Lower leg skin (tissue), 4 donors: ENCODE measurements around the gene SLC22A4. TPM values are rescaled to one million over a fixed set of nuclear protein-coding genes. Genes with fewer than 3 reads are reported as not detected.
A peak's percentile ranks its signal among the peaks of the same experiment; 100 is the strongest.

Source experiments
- DNase-seq, 2 donors: peaks; one replicate each; pipeline ENCODE4 v3.0.0-alpha.2; 2019; ENCODE audit warnings: low spot score in 2 of 2
- H3K4me3 ChIP-seq: fragments of 200-600 bp; sonication (generic); 2 replicates; pipeline ENCODE4 v1.5.1; 2017; ENCODE audit warnings: mild to moderate bottlenecking, low read depth; ENCODE audit not compliant: poor library complexity, severe bottlenecking
- POLR2A ChIP-seq, 2 donors: fragments of 450-650 bp; IDR thresholded peaks; one replicate each; pipeline ENCODE4 v1.6.1; 2016 to 2017; ENCODE audit warnings: antibody characterized with exemption in 2 of 2, mild to moderate bottlenecking in 1 of 2, moderate library complexity in 1 of 2
- WGBS, 2 donors: methylation state at CpG; one replicate each; pipeline ENCODE4 v1.1.5; 2018; 5-methylcytosine and 5-hydroxymethylcytosine counted together
- intact Hi-C: fragments of 100-400 bp; cut with DNase I; formaldehyde crosslinking; loops from one replicate; pipeline ENCODE4 v1.15.0; 2023; ENCODE audit warnings: low total_unique reads
- total RNA-seq, 4 donors: library from RNA; depleted of rRNA; stranded (reverse); fragments of >200 nt; gene quantifications; one replicate each; pipeline ENCODE4 v1.1.0, GENCODE V29; 2016
- TF ChIP-seq, protein P1 (sequence below), 3 donors: fragments of 450-650 bp; IDR thresholded peaks; one replicate each; pipeline ENCODE4 v1.5.1; 2016; ENCODE audit warnings: antibody characterized with exemption in 3 of 3, mild to moderate bottlenecking in 3 of 3, moderate library complexity in 2 of 3

The SLC22A4 gene
- total RNA-seq, 4 donors from 2014 or later = 0.27 to 1.8 (median 1.8) TPM

DNA sequence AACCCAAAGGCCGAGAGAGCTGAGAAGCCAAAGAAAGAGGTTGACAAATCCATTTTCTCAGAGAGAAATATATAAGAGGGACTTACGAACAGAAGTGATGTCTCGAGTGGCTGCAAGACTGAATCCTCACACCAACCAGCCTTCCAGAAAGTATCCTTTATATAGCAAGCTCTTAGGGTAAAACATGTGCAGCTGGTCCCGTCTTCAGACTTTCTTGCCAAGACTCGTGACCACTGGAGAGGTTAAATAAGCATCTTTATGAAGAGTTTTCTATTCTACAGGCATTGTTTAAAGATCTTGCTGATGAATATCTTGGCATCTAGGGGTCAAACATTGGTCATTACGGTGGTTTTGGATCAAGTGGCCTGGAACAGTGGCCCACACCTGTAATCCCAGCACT, 16.9 kb upstream of the SLC22A4 start:
- no peak overlapping the region for H3K4me3 ChIP-seq
- no peak for DNase-seq
- intact Hi-C loops = no loop called here
- TF ChIP-seq POLR2A (IDR thresholded peaks at IDR 0.05) = no peak
- TF ChIP-seq, protein P1, sequence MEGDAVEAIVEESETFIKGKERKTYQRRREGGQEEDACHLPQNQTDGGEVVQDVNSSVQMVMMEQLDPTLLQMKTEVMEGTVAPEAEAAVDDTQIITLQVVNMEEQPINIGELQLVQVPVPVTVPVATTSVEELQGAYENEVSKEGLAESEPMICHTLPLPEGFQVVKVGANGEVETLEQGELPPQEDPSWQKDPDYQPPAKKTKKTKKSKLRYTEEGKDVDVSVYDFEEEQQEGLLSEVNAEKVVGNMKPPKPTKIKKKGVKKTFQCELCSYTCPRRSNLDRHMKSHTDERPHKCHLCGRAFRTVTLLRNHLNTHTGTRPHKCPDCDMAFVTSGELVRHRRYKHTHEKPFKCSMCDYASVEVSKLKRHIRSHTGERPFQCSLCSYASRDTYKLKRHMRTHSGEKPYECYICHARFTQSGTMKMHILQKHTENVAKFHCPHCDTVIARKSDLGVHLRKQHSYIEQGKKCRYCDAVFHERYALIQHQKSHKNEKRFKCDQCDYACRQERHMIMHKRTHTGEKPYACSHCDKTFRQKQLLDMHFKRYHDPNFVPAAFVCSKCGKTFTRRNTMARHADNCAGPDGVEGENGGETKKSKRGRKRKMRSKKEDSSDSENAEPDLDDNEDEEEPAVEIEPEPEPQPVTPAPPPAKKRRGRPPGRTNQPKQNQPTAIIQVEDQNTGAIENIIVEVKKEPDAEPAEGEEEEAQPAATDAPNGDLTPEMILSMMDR (IDR thresholded peaks at IDR 0.05) = no peak
- WGBS, 2 donors = 86 to 92% methylated on average over 6 of the region's 6 CpGs

DNA sequence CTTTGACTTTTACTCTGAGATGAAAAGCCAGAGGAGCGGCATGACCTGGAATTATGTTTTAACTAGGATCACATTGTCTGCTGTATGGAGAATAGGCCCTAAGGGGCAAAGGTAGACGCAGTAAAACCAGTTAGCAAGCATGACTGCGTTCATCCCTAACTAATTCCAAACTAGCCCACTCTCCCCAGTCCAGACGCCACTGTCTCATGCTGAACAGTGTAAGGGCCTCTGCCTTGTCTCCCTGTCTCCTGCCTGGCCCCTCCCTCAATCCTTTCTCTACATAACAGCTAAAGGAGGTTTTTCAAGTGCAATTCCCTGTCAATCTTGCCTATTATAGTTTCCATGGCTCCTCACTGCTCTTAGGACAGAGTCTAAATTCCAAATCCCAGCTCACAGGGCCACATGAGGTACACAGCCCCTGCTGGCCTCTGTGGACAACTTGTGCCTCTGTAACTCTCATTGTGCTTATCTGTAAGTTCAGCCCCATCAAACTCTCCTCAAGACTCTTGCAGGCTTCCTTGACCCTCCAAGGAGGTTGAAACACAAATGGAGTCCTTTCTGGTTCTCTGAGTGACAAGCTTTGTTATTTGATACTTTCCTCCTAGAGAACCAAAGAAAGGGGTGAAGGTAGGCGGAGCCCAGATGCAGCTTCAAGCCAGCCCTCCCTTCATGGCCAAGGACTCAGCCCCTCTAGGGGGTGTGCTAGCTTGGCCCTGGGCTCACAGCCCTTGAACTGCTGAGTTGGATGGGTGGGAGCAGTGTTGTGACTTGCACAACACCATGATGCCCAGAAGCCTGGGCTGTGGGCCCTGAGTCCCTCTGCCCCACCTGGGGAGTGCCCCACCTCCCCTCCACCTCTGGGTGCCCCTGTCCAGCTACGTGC, 16.0 kb upstream of the SLC22A4 start:
- WGBS, 2 donors = 68 to 81% methylated on average over 6 of the region's 6 CpGs
- intact Hi-C loops = no loop called here
- TF ChIP-seq POLR2A (IDR thresholded peaks at IDR 0.05) = no peak
- TF ChIP-seq, protein P1 (IDR thresholded peaks at IDR 0.05) = no peak
- DNase-seq = peak in 1 of 2 donors; percentile 74
- no peak overlapping the region for H3K4me3 ChIP-seq

DNA sequence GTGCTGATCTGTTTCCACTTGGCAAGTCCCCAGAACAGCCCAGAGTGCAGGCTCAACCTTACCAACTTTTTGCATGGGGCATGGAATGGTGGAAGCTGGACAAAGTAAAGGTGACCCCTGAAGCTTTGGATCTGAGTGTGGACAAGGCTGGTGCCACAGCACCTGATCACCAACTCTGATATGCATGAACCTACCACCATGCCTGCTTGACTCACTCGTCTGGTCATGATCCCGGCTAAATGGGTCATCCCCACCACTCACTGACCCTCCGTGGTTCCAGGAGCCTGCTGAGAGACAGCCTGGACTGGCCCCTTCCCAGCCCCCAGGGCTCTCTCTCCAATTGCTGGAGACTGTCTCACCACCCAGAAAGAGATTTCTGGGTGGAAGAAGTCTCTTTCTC, 14.4 kb upstream of the SLC22A4 start:
- WGBS, 2 donors = 80 to 95% methylated on average over 3 of the region's 3 CpGs
- no peak for TF ChIP-seq POLR2A (IDR thresholded peaks at IDR 0.05)
- TF ChIP-seq, protein P1 (IDR thresholded peaks at IDR 0.05) = no peak
- peak in 1 of 2 donors; percentile 50 for DNase-seq

DNA sequence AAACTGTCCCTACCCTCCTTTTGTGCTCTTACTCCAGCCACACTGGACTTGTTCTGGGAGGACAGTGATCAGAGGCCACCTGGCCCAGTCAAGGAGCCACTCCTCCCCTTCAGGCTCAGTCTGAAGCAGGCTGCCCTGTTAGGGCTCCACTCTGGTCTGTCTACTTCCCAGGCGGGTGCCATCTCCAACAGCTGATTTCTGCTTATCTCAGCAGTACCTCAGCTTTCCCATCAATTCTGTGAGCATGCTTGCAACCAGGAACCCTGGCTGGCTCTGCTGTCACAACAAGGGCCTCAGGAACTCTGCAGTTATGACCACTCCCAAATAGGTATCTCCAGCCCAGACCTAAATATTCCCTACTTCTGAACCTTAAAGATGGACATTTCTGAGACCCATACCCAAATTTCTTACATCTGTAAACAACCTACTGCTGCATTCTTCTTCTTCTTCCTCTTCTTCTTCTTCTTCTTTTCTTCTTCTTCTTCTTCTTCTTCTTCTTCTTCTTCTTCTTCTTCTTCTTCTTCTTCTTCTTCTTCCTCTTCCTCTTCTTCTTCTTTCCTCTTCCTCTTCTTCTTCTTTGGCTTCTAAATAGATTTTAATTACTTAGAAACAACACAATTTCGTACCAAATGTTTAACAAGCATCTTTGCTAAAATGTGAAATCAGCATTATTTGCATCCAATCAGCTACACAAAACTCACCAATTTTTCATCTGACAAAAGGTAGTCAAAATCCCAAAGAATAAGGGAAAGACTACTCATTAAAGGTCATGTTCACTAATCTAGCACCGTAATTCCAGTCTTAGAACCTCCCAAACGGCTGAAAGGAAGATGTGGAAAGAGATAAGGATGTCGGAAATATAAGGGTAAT, 13.6 kb upstream of the SLC22A4 start:
- intact Hi-C loops = loop anchor here (5.0 kb wide), 1 partner anchor 1472 kb away; no protein-coding TSS in a partner anchor
- WGBS, 2 donors = 82 to 87% methylated on average over 5 of the region's 5 CpGs

More for the DNA sequence above, 14.4 kb upstream of the SLC22A4 start:
- intact Hi-C loops = loop anchor here (5.0 kb wide), 1 partner anchor 1472 kb away; no protein-coding TSS in a partner anchor
- H3K4me3 ChIP-seq = no peak overlapping the region

DNA sequence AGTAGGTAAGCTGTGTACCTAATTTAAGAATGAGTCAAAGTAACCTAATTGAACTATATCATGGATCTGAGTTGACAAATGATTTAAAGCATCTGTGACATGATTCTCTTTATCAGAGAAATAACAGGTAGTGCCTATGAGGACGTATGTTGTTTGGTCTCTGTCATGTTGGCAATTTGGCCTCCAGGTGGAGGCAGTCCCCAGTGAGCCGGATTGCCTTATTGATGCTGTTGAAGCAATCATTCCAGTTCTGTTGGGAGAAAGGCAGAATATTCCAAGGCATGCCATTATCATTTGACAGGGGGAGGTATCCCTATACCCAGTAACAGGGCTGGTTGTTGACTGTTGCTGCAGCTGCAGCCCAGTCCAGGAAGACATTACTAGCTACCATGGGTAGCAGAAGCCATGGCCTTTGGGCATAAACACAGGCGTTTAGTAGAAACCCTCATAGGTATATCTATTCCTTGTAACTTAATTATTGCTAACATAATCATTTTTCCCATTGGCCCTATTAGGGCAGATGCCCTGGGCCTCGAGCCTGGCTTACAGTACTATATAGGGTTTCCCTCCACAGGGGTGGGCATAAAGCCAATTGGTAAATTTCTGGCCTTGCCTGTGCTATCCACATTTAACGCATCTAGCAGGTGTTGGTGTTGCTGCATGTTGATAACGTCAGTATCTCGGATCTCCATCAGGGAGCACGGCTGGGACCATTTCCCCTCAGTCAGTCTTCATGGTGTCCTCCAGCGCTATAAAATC, 12.2 kb upstream of the SLC22A4 start:
- DNase-seq = peak in 1 of 2 donors; percentile 32
- intact Hi-C loops = loop anchor here (5.0 kb wide), 1 partner anchor 1470 kb away; no protein-coding TSS in a partner anchor
- no peak overlapping the region for H3K4me3 ChIP-seq
- no peak for TF ChIP-seq POLR2A (IDR thresholded peaks at IDR 0.05)
- TF ChIP-seq, protein P1 (IDR thresholded peaks at IDR 0.05) = no peak
- 87 to 88% methylated on average over 9 of the region's 9 CpGs for WGBS, 2 donors

More for the DNA sequence above, 13.6 kb upstream of the SLC22A4 start:
- DNase-seq = peak in 1 of 2 donors; percentile 57
- no peak for TF ChIP-seq POLR2A (IDR thresholded peaks at IDR 0.05)
- H3K4me3 ChIP-seq = no peak overlapping the region
